Smooth muscle cell (in vitro differentiated cells): ENCODE results near the gene CASQ2. TPM values are rescaled to one million over a fixed set of nuclear protein-coding genes. Genes with fewer than 3 reads are reported as not detected.

ENCODE experiments used
- DNase-seq: peaks from one replicate; lab custom pipeline; 2025; ENCODE audit not compliant: unreplicated experiment; lab: John Stamatoyannopoulos, UW
- H2AFZ ChIP-seq: fragments of 200-600 bp; sonication (generic); 2 replicates; pipeline ENCODE4 v1.6.0; 2016; ENCODE audit warnings: antibody characterized with exemption, low read depth, mild to moderate bottlenecking
- H3F3A ChIP-seq: fragments of 200-600 bp; sonication (generic); 2 replicates; pipeline ENCODE4 v1.6.0; 2017; ENCODE audit warnings: antibody characterized with exemption, low read depth
- H3K27ac ChIP-seq: fragments of 200-600 bp; sonication (generic); 2 replicates; pipeline ENCODE4 v1.5.1; 2016; ENCODE audit warnings: low read depth, mild to moderate bottlenecking
- H3K27me3 ChIP-seq: fragments of 200-600 bp; sonication (generic); 2 replicates; pipeline ENCODE4 v1.6.1; 2016; ENCODE audit warnings: low read depth, mild to moderate bottlenecking
- H3K36me3 ChIP-seq: fragments of 200-600 bp; sonication (generic); 2 replicates; pipeline ENCODE4 v1.5.1; 2016; ENCODE audit warnings: low read depth
- H3K4me1 ChIP-seq: fragments of 200-600 bp; sonication (generic); 2 replicates; pipeline ENCODE4 v1.5.1; 2016; ENCODE audit warnings: low read depth
- H3K4me2 ChIP-seq: fragments of 200-600 bp; sonication (generic); 2 replicates; pipeline ENCODE4 v1.6.0; 2016; ENCODE audit warnings: mild to moderate bottlenecking
- H3K4me3 ChIP-seq: fragments of 200-600 bp; sonication (generic); 2 replicates; pipeline ENCODE4 v1.5.1; 2016; ENCODE audit warnings: mild to moderate bottlenecking
- H3K79me2 ChIP-seq: fragments of 200-600 bp; sonication (generic); 2 replicates; pipeline ENCODE4 v1.6.0; 2016; ENCODE audit warnings: low read depth, mild to moderate bottlenecking
- H3K9ac ChIP-seq: fragments of 200-600 bp; sonication (generic); 2 replicates; pipeline ENCODE4 v1.6.0; 2016; ENCODE audit warnings: low read depth
- H3K9me3 ChIP-seq: fragments of 200-600 bp; sonication (generic); replicated peaks from 2 replicates; pipeline ENCODE4 v1.5.1; 2016; ENCODE audit warnings: low read depth
- H4K20me1 ChIP-seq: fragments of 200-600 bp; sonication (generic); 2 replicates; pipeline ENCODE4 v1.6.0; 2016; ENCODE audit warnings: low read depth
- whole genome bisulfite sequencing: methylation state at CpG from one replicate; pipeline ENCODE4 v1.1.7; 2016; ENCODE audit warnings: low lambda C conversion rate; 5-methylcytosine and 5-hydroxymethylcytosine counted together
- polyA plus RNA-seq: library from polyadenylated mRNA; unstranded; fragments of >200 nt; fragmentation: Nextera tagmentation; extraction: Ambion mirVana; gene quantifications from 2 replicates; pipeline ENCODE4 v1.2.1, GENCODE V29; 2016
- total RNA-seq: library from RNA; depleted of rRNA; stranded (reverse); fragments of >200 nt; gene quantifications from 2 replicates; pipeline ENCODE4 v1.2.3, GENCODE V29; 2014
- TF ChIP-seq, protein P1 (sequence below): fragments of 200-600 bp; sonication (generic); IDR thresholded peaks from 2 replicates; pipeline ENCODE4 v1.5.1; 2017; ENCODE audit warnings: borderline replicate concordance, mild to moderate bottlenecking, antibody characterized with exemption; ENCODE audit not compliant: insufficient read depth, poor library complexity, severe bottlenecking

The CASQ2 gene
- total and polyA plus RNA-seq, 2 experiments from 2014 or later = not detected

GRCh38 chr1:115661157-115661556 is 107.4 kb downstream of the CASQ2 start:
- H3K27ac ChIP-seq = no peak overlapping the region
- no peaks in the 10 kb centered on the region for H3K36me3 ChIP-seq
- 100% methylated on average over 1 of the region's 1 CpG for WGBS
- H3K4me1 ChIP-seq = no peaks in the 10 kb centered on the region
- no peaks in the 10 kb centered on the region for H3K27me3 ChIP-seq
- no peak for DNase-seq
- no peaks in the 10 kb centered on the region for H4K20me1 ChIP-seq
- no peak overlapping the region for H3K9ac ChIP-seq
- H3F3A ChIP-seq = no peaks in the 10 kb centered on the region
- H3K4me2 ChIP-seq = no peak overlapping the region
- H3K4me3 ChIP-seq = no peak overlapping the region
- TF ChIP-seq, protein P1, sequence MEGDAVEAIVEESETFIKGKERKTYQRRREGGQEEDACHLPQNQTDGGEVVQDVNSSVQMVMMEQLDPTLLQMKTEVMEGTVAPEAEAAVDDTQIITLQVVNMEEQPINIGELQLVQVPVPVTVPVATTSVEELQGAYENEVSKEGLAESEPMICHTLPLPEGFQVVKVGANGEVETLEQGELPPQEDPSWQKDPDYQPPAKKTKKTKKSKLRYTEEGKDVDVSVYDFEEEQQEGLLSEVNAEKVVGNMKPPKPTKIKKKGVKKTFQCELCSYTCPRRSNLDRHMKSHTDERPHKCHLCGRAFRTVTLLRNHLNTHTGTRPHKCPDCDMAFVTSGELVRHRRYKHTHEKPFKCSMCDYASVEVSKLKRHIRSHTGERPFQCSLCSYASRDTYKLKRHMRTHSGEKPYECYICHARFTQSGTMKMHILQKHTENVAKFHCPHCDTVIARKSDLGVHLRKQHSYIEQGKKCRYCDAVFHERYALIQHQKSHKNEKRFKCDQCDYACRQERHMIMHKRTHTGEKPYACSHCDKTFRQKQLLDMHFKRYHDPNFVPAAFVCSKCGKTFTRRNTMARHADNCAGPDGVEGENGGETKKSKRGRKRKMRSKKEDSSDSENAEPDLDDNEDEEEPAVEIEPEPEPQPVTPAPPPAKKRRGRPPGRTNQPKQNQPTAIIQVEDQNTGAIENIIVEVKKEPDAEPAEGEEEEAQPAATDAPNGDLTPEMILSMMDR = no peak
- no peaks in the 10 kb centered on the region for H3K79me2 ChIP-seq
- H2AFZ ChIP-seq = no peak overlapping the region
- H3K9me3 ChIP-seq = no peaks in the 10 kb centered on the region

- no peaks in the 10 kb centered on the region for H3K9me3 ChIP-seq
- no peak overlapping the region for H2AFZ ChIP-seq
- H4K20me1 ChIP-seq = no peaks in the 10 kb centered on the region
- no peak overlapping the region for H3K4me3 ChIP-seq
- no peaks in the 10 kb centered on the region for H3K79me2 ChIP-seq
- no peaks in the 10 kb centered on the region for H3F3A ChIP-seq
- H3K27me3 ChIP-seq = no peaks in the 10 kb centered on the region
- H3K36me3 ChIP-seq = no peaks in the 10 kb centered on the region
- H3K4me2 ChIP-seq = no peak overlapping the region
- H3K27ac ChIP-seq = no peak overlapping the region
- 85% methylated on average over 5 of the region's 5 CpGs for WGBS
- H3K4me1 ChIP-seq = no peaks in the 10 kb centered on the region
- TF ChIP-seq, protein P1 = no peak
- H3K9ac ChIP-seq = no peak overlapping the region
- no peak for DNase-seq
Measured at GRCh38 chr1:115660151-115660550, 108.4 kb downstream of the CASQ2 start.

- TF ChIP-seq, protein P1 = no peak
- H3K9me3 ChIP-seq = no peaks in the 10 kb centered on the region
- no peak overlapping the region for H3K4me2 ChIP-seq
- H3K27ac ChIP-seq = no peak overlapping the region
- DNase-seq = no peak
- 100% methylated on average over 1 of the region's 1 CpG for WGBS
- H3K27me3 ChIP-seq = no peaks in the 10 kb centered on the region
- H2AFZ ChIP-seq = no peak overlapping the region
- no peaks in the 10 kb centered on the region for H3F3A ChIP-seq
- H3K9ac ChIP-seq = no peak overlapping the region
- no peaks in the 10 kb centered on the region for H4K20me1 ChIP-seq
- no peak overlapping the region for H3K4me3 ChIP-seq
- peaks cover 6% of the 10 kb centered on the region for H3K4me1 ChIP-seq
- H3K79me2 ChIP-seq = no peaks in the 10 kb centered on the region
- no peaks in the 10 kb centered on the region for H3K36me3 ChIP-seq
Measured at GRCh38 chr1:115658646-115659045, 109.9 kb downstream of the CASQ2 start.

- Histone ChIP-seq H3K4me2 (no peak overlapping the region), H3K27me3 (no peaks in the 10 kb centered on the region), H3K9ac (no peak overlapping the region), H3K9me3 (no peaks in the 10 kb centered on the region), H3K4me3 (no peak overlapping the region), H3K36me3 (no peaks in the 10 kb centered on the region), H3K27ac (no peak overlapping the region), H3K79me2 (no peaks in the 10 kb centered on the region), H3K4me1 (peaks cover 6% of the 10 kb centered on the region), H2AFZ (no peak overlapping the region), H4K20me1 (no peaks in the 10 kb centered on the region), H3F3A (no peaks in the 10 kb centered on the region)
- TF ChIP-seq, protein P1 = no peak
- 89% methylated on average over 5 of the region's 5 CpGs for WGBS
- no peak for DNase-seq
Measured at GRCh38 chr1:115656461-115657077, 111.9 kb downstream of the CASQ2 start.
